GM18511 (cell line): ENCODE results near the gene APOBEC3A.
"Not testable (repeated sequence)": the region's sequence is repeated elsewhere in the genome, so short reads cannot be mapped to it uniquely, and the experiment has no call there.

Source experiments
- ATAC-seq: cut with Tn5 transposase; IDR thresholded peaks from one replicate; pipeline ENCODE4 v1.9.1; 2021; ENCODE audit warnings: mild to moderate bottlenecking, moderate library complexity; ENCODE audit not compliant: unreplicated experiment

Gene APOBEC3A

DNA sequence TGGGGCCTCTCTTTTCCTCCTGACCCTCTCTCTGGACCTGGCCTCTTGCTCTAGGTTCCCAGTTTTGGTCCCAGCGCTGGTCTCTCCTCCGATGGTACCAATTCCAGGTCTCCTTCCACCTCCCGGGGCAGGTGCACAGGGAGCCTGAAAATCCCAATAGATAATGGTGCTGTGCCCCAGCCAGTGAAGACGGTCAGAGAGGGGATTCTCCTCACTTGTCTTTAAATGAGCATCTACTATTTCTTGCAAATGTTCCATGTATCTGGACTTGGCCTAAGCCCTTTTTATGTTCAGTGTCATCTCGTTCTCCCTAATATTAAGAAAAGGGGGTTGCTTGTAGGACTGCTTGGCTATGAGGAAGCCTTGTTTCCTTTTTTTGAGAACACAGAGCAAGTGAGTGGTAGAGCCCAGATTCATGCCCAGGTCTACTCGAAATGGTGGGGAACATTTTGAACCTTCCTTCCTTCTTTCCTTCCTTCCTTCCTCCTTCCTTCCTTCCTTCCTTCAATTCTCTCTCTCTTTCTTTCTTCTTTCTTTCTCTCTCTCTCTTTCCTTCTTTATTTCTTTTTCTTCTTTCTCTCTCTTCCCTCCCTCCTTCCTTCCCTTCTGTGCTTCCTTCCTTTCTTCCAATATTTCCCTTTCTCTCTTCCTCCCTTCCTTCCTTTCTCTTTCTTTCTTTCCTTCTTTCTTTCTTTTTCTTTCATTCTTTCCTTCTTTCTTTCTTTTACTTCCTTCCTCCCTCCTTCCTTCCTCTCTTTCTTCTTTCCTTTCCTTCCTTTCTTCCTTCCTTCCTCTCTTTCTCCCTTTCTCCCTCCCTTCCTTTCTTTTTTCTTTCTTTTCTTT, 620 bp downstream of the APOBEC3A start:
- ATAC-seq = no peak

DNA sequence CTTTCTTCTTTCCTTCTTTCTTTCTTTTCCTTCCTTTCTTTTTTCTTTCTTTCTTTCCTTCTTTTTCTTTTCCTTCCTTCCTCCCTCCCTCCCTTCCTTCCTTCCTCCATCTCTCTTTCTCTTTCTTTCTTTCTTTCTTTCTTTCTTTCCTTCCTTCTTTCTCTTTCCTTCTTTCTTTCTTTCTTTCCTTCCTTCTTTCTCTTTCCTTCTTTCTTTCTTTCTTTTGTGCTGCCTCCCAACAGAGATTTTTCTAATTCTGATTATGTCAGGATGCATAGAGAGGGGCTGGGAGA, 1.2 kb downstream of the APOBEC3A start:
- not testable (repeated sequence) for ATAC-seq

DNA sequence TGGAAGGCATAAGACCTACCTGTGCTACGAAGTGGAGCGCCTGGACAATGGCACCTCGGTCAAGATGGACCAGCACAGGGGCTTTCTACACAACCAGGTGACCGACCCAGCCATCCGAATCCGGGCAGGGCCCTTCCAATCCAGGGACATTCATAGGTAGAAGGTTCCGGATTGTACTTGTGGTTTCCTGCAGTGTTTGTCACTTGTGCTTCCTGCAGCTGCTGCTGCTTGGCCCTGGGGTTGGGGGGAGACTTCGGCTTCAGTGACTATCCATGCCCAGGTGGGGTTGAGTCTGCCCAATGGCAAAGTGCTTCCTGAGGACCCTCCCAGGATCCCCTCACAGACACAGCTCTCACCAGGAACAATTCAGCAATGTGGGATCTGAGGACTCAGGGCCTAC, 2.2 kb downstream of the APOBEC3A start:
- ATAC-seq = no peak

DNA sequence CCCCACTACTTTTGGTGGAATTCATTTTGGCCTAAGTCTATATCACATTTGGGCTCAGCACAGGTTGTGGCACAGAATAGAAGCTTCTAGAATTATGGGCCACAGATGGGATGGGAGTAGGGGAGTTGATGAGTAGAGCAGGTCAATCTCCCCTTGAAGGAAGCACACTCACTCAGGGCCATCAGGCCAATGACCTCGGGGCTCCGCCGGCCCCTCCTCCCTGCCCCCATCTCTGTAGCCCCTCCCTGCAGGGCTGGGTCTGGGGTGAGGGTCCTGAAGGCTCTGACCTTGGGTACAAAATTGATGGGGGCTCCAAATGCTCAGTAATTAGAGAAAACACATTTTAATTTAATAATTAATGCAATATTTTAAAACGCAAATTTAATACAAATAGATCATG, 3.3 kb downstream of the APOBEC3A start:
- not testable (repeated sequence) for ATAC-seq

DNA sequence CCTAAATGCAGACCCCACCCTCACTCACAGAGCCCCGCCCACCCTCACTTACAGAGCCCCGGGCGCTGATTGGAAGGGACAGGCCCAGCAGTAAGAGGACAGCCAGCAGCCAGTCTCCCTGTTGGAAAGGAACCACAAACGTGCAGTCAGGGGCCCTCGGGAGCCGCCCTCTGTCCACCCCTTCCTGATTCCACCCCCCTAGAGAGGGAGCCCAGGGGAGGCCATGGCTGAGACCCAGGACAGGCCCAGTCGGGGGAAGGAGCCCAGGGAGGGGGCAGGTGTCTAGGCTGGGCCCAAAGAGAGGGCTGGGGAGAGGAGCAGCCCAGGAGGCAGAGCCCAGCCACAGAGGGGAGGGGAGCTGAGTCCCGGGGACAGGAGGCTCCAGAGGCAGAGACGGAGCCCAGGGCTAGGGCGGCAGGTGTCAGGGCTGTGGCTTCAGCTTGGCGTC, 5.9 kb downstream of the APOBEC3A start:
- not testable (repeated sequence) for ATAC-seq

DNA sequence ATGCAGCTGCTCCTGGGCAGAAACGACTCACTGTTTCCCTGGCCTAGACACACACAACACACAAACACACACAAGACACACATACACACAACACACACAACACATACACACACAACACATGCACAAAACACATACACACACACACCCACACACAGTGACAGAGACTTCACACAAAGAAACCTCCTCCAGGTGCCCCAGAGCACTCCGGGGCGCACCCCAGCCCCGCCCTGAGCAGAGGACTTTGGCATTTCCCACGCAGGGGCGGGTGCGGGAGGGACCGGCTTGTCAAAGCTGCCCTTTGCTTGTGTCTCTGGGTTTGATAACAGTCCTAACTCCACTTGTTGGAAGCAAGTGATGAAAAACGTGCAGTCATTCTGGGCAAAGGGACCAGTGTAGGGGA, 6.5 kb downstream of the APOBEC3A start:
- ATAC-seq = no peak

DNA sequence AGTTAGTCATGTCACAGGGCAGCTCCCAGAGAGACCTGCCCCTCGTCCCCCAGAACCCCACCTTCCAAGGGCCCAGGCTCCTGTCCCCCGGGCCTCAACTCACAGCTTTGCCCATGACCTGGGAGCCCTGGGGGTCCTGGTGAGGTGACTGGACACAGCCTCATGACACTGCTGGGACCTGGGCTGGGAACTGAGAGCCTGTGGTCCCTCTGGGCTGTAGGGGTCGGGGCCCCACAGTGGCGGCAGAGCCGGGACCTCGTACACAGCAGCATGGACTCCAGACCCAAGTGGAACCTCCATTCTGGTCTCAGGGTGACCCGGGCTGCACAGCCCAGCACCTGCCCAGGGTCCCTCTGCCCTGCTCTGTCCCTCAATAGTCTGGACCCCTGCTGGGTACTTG, 6.9 kb downstream of the APOBEC3A start:
- ATAC-seq = no peak

DNA sequence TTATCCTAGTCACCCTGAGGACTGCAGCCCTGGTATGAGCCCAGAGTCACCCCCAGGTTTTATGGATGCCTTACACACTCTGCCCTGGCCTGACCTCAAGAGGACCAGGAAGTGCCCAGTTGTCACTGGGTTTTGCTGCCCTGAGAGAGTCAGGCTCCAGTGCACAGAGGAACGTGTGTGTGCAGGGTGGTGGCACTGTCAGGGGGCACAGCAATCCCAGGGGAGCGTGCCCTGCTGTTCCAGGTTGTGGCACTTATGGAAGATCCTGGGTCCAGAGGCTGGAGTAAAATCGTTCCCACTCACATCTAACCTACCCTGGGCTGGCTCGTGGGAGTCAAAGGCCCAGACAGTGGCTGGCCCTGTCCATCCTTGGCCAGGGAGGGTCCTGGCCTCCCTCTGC, 7.6 kb downstream of the APOBEC3A start:
- ATAC-seq = no peak

DNA sequence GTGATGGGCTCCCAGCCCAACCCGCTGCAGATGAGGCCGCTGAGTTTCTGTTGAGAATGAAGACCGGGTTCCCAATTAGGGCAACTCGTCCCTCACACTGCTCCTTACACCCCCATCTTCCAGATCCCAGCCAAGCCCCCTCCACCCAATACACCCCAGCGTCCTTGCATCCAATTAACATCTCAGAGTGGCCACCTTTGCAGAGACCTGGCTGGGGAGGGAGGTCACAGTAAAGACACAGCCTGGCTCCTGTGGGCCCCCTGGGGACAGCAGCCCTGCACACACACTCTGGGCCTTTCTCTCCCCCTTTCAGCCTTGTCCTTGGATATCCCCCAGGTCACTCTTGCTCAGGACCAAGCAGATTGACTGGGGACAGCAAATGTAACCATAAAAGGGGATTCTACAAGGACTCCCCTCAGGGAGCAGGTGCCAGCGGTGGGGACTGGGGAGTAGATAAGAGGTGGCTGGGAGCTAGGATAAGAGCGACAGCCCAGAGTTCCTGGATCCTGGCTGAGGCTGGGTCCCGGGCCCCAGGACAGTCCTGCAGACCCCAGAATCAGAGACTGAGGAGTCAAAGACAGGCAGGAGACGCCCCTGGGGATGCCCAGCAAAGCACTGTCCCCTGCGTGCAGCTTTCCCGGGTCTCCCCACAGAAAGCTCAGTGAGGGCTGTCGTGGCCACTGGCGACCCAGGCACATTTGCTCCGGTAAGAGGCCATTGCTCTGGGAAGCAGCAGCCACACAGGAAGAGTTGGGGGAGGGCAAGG, 8.4 kb downstream of the APOBEC3A start:
- ATAC-seq = no peak

DNA sequence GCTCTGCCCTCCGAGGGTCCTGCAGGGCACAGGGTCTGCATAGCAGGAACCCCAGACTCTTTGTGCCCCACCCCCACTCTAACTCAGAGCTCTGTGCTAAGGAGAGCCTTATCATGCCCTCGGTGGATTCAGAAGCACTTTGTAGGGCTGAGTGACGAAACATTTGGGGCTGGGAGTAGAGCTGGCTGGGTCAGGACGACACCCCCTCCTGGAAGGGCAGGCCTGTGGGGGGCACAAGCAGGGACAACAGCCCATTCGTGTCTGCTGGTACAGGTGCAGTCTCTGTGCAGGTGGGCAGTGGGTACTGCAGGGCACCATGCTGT, 8.9 kb downstream of the APOBEC3A start:
- ATAC-seq = no peak

DNA sequence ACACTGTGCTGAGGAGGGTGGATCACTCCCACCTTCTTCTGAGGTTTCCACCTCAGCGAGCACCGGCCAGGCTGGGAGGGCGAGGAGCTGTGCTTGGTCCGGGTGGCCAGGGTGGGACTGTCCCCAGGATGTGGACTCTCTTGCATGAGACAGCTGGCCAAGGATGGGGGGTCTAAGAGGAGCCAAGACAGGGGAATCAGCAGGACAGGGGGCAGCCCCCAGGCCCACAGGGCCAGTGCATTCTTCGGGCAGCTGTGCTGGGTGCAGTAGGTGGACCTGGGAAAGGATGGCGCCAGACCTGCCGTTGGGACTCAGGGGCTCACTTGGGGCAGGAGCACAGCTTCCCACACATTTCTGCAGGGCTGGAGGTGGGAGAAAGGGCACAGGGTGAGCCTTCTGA, 9.5 kb downstream of the APOBEC3A start:
- no peak for ATAC-seq

DNA sequence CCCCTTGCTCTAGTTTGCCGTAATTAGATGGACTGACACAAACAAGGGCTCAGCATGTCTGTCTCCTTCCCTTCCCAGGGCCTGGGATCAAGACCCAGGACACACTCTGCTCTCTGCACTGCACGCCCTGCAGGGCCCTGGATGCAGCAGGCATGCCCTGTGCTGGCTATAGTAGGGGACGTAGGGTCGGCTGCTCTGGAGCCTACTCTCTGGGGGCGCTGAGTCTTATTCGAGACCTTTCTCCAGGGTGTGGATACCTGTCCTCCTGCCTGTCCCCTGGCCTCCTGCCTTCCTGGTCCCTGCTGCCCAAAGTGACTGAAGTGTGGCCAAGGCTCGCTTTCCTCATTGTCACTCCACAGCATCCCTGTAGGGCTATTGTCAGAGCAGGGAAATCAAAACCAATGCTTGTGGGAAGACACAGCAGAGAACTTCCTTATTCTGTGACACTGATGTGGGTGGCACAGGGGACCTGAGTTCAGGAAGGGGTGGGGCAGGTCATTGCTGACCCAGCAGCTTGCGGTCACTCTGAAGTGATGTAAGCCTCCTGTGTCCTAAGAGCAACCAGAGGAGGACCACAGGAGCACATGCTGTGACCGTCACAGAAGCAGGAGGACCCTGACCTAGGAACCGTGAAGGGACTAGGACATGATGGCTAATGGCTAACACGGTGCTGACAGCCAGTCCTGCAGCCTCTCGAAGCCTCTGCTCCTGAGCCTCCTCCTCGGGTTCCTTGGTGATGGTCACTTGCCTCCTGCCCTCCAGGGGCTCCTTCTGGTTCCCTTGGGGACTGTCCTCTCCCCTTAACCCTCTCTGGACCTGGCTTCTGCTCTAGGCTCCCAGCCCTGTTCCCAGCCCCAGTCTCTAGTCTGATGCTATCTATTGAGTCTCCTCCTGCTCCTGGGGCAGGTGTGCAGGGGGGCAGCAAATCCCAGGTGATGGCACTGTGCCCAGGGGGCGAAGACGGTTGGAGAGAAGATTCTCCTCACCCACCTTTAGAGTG, 10.3 kb downstream of the APOBEC3A start:
- no peak for ATAC-seq

DNA sequence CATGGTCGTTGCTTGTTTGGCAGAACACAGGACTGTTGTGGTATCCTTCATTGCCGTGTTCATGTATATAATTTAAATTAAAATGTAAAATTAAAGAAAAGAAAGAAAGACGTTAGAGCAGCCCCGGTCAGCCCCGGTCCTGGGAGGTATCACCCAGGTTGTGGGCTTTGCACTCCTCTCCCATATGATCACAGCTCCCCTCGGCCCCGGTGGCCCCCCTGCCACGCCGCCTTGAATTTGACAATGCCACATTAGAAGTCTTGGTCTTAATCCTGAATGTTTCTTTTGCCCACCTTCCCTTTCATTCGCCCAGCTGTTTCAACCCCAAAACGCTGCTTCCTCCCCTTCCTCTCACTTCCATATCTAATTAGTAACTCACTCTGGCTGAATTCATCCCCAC, 11.4 kb downstream of the APOBEC3A start:
- ATAC-seq = no peak

DNA sequence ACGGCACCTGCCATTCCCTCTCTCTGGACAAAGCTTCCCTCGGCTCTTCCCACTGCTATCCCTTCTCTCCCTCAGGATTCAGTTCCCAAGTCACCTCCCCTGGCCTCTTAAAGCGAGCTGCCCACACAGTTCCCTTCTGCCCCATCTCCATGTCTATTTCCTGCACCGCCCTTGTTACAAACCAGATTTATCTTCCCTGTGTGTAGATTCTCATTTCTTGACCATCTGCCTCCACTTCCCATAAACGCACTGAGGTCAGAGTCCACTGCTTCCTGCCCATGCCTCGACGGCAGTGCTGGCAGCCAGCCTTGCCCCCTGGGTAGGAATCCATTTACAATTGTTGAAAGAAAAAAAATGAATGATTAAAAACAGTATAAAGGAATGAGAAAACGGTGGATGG, 13.1 kb downstream of the APOBEC3A start:
- ATAC-seq = no peak

DNA sequence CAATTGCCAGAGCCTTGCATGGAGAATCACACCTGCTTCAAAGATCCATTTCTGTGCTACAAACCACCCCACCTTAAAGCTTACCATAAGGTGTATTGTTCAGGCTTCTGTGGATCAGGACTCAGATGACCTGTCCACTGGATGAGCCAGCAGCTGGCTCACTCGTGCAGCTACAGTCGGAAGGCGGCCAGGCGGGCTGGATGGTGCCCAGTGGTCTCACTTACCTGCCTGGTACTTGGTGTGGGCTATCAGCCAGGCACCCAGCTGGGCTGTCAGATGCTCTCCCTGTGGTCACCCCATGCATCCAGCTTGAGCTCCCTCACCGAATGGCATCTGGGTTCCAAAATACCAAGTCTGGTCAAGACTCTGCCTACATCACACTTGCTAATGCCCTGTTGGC, 13.8 kb downstream of the APOBEC3A start:
- ATAC-seq = no peak

DNA sequence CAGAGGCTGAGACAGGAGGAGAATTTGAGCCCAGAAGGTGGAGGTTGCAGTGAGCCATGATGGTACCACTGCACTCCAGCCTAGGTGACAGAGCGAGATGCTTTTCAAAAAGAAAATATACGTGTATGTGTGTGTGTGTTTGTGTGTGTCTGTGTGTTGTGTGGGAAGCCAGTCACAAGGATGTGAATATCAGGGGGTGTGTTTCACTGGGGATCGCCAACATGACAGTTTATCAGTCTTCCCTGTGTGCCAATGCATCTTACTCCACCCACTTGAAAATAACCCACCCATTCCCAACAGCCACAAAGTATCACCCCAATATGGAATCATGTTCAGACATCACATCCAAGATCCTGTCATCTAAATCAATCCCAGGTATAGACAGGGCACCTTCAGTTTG, 14.4 kb downstream of the APOBEC3A start:
- no peak for ATAC-seq

DNA sequence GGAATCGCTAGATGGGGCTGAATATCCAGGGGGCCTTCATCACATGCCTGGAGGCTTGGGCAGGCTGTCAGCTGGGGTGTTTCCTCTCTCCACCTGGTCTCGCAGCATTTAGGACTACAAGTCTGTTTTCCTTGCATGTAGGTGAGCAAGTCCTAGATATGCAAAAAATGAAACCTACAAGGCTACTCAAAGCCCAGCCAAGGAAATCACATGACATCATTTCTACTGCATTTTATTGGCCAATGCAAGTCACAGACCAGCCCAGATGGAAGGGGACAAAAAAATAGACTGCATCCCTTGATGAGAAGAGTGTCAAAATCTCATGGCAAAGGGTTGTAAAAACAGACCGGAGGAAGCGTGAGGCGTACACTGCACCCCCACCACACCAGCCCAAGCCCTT, 15.1 kb downstream of the APOBEC3A start:
- no peak for ATAC-seq

DNA sequence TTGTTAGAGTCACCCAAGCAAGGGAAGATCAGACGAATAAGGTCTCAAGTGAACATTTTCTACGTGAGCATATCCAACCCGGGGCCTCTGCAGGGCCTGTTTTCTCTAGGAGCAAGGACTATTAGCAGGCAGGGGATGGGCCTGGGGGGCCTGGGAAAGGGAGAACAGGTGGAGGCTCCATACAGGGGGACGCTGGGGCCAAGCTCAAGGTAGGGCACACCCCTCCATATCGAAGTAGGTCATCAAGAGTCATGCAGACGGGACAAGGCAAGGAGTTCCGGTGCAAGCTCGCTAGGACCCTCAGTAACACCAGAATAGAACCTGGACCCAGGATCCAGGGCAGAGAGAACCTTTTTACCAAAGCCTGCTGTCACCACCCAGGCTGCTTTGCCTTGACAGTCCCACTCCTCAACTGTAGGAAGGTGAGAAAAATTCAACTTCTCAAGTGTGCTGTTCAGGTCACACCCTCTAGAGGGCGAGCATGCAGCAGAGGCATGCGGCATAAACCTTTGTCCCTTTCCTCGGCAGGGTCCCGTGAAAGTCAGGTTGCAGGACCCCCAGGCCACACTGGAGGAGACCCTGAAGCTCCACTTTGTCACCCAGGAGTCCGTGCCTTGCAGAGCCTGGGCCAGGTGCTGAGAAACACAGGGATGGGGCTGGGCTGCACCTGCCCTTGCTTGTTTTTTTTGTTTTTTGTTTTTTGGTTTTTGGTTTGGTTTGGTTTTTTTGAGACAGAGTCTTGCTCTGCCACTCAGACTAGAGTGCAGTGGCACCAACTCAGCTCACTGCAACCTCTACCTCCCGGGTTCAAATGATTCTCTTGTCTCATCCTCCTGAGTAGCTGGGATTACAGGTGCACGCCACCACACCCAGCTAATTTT, 16.1 kb downstream of the APOBEC3A start:
- ATAC-seq = no peak

DNA sequence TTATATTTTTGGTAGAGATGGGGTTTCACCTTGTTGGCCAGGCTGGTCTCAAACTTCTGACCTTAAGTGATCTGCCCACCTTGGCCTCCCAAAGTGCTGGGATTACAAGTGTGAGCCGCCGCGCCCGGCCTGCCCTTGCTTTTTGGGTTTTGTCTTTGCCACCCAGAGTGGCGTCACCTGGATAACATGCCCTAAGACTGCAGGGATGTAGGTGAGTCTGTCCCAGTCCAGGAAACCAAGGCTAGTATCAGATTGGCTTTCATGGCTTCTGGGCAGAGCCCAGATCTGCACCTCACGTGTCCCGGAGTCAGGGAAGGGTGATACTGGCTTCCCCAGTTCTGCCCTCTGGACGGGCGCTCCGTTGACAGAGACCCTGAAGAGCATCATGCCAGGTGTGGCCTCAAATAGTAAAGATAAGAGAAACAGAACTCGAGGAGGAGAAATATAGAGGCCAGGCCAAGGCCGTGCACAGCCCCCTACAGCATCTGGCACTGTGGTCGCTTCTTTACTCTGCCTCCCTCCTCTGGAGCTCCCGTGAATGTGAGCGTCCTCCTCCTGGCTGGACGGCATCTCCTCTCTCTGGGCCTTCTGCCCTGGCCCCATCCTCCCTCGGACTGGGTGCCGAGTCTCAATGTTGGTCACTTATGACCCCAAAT, 16.9 kb downstream of the APOBEC3A start:
- no peak for ATAC-seq

DNA sequence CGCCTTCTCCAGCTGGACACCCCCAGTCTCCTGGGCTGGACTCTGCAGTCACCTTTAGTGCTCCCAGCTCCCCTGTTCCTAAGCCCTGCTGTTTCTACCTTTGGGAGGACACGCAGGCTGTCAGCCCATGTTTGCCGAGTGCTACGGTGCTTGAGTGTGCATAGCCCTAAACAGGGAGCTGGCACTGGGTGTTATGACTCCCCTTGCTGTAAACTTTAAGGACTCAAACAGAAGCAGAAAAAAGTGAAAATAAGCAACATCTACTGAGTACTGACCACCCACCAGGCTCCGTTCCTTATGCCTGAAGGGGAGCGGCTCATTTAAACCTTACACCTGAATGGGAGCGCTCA, 17.4 kb downstream of the APOBEC3A start:
- ATAC-seq = no peak
